Sigmoid colon (tissue), 7 donors: ENCODE measurements around the gene AHI1. TPM values are rescaled to one million over a fixed set of nuclear protein-coding genes. Genes with fewer than 3 reads are reported as not detected.

Source experiments
- DNase-seq: peaks from one replicate; pipeline ENCODE4 v3.0.0-alpha.2; 2019
- H3K27ac ChIP-seq, 4 donors: fragments of 200-600 bp; sonication (generic); one replicate each; pipeline ENCODE4 v1.5.1; 2016 to 2019; ENCODE audit warnings: mild to moderate bottlenecking in 1 of 4
- H3K27me3 ChIP-seq, 3 donors: fragments of 200-600 bp; sonication (generic); one replicate each; pipeline ENCODE4 v1.5.1; 2019; ENCODE audit warnings: mild to moderate bottlenecking in 1 of 3
- H3K36me3 ChIP-seq, 4 donors: fragments of 200-600 bp; sonication (generic); one replicate each; pipeline ENCODE4 v1.5.1; 2016 to 2019
- H3K4me1 ChIP-seq, 4 donors: fragments of 200-600 bp; sonication (generic); one replicate each; pipeline ENCODE4 v1.5.1; 2017 to 2019
- H3K4me3 ChIP-seq, 4 donors: fragments of 200-600 bp; sonication (generic); one replicate each; pipeline ENCODE4 v1.5.1; 2017 to 2019; ENCODE audit warnings: mild to moderate bottlenecking in 2 of 4, moderate library complexity in 1 of 4
- H3K9me3 ChIP-seq, 4 donors: fragments of 200-600 bp in 3 of 4; sonication (generic) in 3 of 4; one replicate each; pipeline versions ENCODE4 v1.5.1 to v1.6.1; 2013 to 2019
- EP300 ChIP-seq, 4 donors: sonication (generic); formaldehyde crosslinking; IDR thresholded peaks; one replicate each; pipeline ENCODE4 v1.6.1; 2017; ENCODE audit warnings: antibody characterized with exemption in 4 of 4
- POLR2A ChIP-seq, 2 donors: fragments of 450-650 bp; IDR thresholded peaks; one replicate each; pipeline ENCODE4 v1.6.1; 2016; ENCODE audit warnings: antibody characterized with exemption in 2 of 2, mild to moderate bottlenecking in 2 of 2, moderate library complexity in 2 of 2
- POLR2AphosphoS5 ChIP-seq, 4 donors: sonication (generic); formaldehyde crosslinking; IDR thresholded peaks; one replicate each; pipeline ENCODE4 v1.6.1; 2017; ENCODE audit warnings: antibody characterized with exemption in 4 of 4
- whole genome bisulfite sequencing, 2 donors: extraction: QIAGEN DNeasy Blood & Tissue Kit; methylation state at CpG; one replicate each; pipeline ENCODE4 v1.1.7; 2013; 5-methylcytosine and 5-hydroxymethylcytosine counted together
- intact Hi-C: fragments of 100-400 bp; cut with DNase I; formaldehyde crosslinking; loops from one replicate; pipeline ENCODE4 v1.15.1; 2023
- polyA plus RNA-seq, 3 donors: library from polyadenylated mRNA; stranded (reverse); fragments of 200-250 nt; gene quantifications; one replicate each; pipeline ENCODE4 v1.2.3, GENCODE V29; 2013
- total RNA-seq, 4 donors: library from RNA; depleted of rRNA; stranded (reverse); fragments of >200 nt; gene quantifications; one replicate each; pipeline ENCODE4 v1.1.0, GENCODE V29; 2016
- TF ChIP-seq, protein P1 (sequence below), 4 experiments: fragments of 450-650 bp in 3 of 4; fragments of 200-600 bp in 1 of 4; IDR thresholded peaks; one replicate each; pipeline ENCODE4 v1.5.1; 2016 to 2019; ENCODE audit warnings: antibody characterized with exemption in 4 of 4, mild to moderate bottlenecking in 3 of 4, moderate library complexity in 2 of 4
- donor health status: healthy with polysubstance abuse.
- donor health status: Bipolar disorder and iron deficiency.
- donor health status: healthy.

Gene AHI1
- total and polyA plus RNA-seq, 7 donors: 4.2 to 47.1 (median 25.8) TPM

DNA sequence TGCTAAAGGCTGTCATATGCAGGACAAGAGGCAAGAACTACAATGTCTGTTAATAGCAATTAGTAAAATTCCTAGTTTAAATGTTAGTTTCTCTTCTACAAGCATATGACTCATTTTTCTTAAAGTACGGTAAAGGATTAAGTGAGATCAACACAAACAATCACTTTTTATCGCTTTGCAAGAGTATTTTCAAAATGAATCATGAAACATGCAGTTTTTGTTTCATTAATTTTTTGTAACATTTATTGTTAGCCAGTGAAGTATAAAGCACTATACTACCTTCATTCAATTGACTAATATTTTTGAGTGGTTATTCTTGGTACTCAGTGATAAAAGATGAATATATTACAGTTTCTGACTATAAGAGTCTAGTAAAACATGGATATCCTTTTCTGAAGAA, 138.6 kb downstream of the AHI1 start:
- H3K4me1 ChIP-seq: no peaks in the 10 kb centered on the region
- H3K27me3 ChIP-seq: no peaks in the 10 kb centered on the region
- DNase-seq: no peak
- H3K9me3 ChIP-seq: no peaks in the 10 kb centered on the region
- no peak overlapping the region for H3K27ac ChIP-seq
- H3K36me3 ChIP-seq: peaks cover 0 to 11% (median 0%) of the 10 kb centered on the region in 4 donors
- no peak overlapping the region for H3K4me3 ChIP-seq
- TF ChIP-seq, protein P1, sequence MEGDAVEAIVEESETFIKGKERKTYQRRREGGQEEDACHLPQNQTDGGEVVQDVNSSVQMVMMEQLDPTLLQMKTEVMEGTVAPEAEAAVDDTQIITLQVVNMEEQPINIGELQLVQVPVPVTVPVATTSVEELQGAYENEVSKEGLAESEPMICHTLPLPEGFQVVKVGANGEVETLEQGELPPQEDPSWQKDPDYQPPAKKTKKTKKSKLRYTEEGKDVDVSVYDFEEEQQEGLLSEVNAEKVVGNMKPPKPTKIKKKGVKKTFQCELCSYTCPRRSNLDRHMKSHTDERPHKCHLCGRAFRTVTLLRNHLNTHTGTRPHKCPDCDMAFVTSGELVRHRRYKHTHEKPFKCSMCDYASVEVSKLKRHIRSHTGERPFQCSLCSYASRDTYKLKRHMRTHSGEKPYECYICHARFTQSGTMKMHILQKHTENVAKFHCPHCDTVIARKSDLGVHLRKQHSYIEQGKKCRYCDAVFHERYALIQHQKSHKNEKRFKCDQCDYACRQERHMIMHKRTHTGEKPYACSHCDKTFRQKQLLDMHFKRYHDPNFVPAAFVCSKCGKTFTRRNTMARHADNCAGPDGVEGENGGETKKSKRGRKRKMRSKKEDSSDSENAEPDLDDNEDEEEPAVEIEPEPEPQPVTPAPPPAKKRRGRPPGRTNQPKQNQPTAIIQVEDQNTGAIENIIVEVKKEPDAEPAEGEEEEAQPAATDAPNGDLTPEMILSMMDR (IDR thresholded peaks at IDR 0.05): no peak
- TF ChIP-seq POLR2AphosphoS5 (IDR thresholded peaks at IDR 0.05): no peak
- no peak for TF ChIP-seq POLR2A (IDR thresholded peaks at IDR 0.05)
- no peak for TF ChIP-seq EP300 (IDR thresholded peaks at IDR 0.05)
- 76 to 81% methylated on average over 2 of the region's 2 CpGs for WGBS, 2 donors
- intact Hi-C loops: no loop called here

DNA sequence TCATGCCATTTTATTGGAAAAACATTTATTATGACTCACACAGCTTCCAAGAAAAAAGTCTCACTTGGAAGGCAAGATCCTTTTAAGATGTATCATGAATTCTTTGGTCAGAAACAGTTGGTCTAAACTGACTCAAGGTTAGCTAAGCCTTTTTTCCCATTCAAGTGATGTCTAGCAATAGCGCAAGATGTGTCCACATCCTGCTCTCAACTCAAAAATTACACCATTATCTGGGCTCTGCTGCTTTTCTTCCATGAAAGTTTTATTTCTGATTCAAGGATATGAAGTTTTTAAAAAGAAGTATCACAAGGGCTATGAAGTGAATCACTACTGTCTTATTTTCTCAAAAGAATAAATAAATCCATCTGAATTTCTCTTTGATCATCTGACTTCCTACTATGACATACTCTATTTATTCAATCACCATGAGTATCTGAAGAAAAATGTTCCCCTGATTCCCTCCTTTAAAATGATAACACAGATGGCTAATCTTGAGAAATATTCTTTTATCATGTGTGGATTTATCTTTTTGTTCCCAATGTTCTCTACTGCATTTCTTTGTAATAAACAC, 139.2 kb downstream of the AHI1 start:
- no peak overlapping the region for H3K27ac ChIP-seq
- peaks cover 0 to 11% (median 0%) of the 10 kb centered on the region in 4 donors for H3K36me3 ChIP-seq
- no peaks in the 10 kb centered on the region for H3K9me3 ChIP-seq
- TF ChIP-seq, protein P1 (IDR thresholded peaks at IDR 0.05): no peak
- TF ChIP-seq POLR2AphosphoS5 (IDR thresholded peaks at IDR 0.05): no peak
- TF ChIP-seq POLR2A (IDR thresholded peaks at IDR 0.05): no peak
- TF ChIP-seq EP300 (IDR thresholded peaks at IDR 0.05): no peak
- no peak overlapping the region for H3K4me3 ChIP-seq
- H3K27me3 ChIP-seq: no peaks in the 10 kb centered on the region
- WGBS, 2 donors: 94 to 97% methylated on average over 1 of the region's 1 CpG
- H3K4me1 ChIP-seq: no peaks in the 10 kb centered on the region
- DNase-seq: no peak
- intact Hi-C loops: no loop called here

DNA sequence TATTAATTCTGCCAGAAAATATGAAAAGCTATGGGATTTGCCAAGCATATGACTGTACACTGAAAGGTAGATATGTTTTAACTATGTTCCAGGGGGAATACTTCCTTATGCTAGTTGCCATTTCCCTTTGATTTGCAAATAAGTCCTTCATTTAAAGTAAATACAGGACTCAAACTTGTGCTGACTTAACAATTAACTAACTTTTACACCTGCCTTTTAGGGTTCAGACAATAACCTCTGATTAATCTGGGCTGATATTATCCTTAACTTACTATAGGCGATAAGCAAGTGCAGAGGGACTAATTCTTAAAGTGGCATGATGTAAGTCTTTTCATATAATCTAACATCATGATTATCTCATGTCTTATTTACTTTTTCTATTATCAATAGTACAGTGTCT, 143.1 kb downstream of the AHI1 start:
- no peaks in the 10 kb centered on the region for H3K4me1 ChIP-seq
- WGBS, 2 donors: 21 to 74% methylated on average over 1 of the region's 1 CpG
- H3K36me3 ChIP-seq: peaks cover 0 to 11% (median 0%) of the 10 kb centered on the region in 4 donors
- DNase-seq: no peak
- TF ChIP-seq POLR2AphosphoS5 (IDR thresholded peaks at IDR 0.05): no peak
- TF ChIP-seq, protein P1 (IDR thresholded peaks at IDR 0.05): no peak
- no peak for TF ChIP-seq POLR2A (IDR thresholded peaks at IDR 0.05)
- no peak for TF ChIP-seq EP300 (IDR thresholded peaks at IDR 0.05)
- H3K27me3 ChIP-seq: no peaks in the 10 kb centered on the region
- H3K9me3 ChIP-seq: no peaks in the 10 kb centered on the region
- intact Hi-C loops: no loop called here
- no peak overlapping the region for H3K4me3 ChIP-seq
- H3K27ac ChIP-seq: no peak overlapping the region

DNA sequence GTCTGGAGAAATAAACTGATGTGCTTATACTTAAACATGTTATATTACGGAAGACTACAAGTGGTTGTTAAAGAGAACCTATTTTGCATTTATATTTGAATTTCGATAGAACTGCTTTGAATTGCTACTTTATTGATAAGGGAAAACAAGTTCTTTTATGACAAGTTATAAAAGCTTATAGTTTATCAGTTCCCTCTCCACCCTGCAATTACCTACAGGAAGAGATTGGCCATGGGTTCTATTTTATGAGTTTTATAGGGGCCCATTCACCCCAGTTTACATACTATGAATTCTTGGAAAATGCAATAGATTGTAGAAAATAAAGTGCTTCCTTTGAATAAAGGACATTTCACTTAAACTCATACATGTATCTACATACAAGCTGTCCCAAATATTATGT, 144.4 kb downstream of the AHI1 start:
- intact Hi-C loops: no loop called here
- H3K9me3 ChIP-seq: no peaks in the 10 kb centered on the region
- no peak overlapping the region for H3K27ac ChIP-seq
- H3K4me3 ChIP-seq: no peak overlapping the region
- 17 to 75% methylated on average over 2 of the region's 2 CpGs for WGBS, 2 donors
- TF ChIP-seq, protein P1 (IDR thresholded peaks at IDR 0.05): no peak
- TF ChIP-seq POLR2AphosphoS5 (IDR thresholded peaks at IDR 0.05) (no peak), POLR2A (IDR thresholded peaks at IDR 0.05) (no peak), EP300 (IDR thresholded peaks at IDR 0.05) (no peak)
- no peaks in the 10 kb centered on the region for H3K27me3 ChIP-seq
- H3K4me1 ChIP-seq: no peaks in the 10 kb centered on the region
- peaks cover 0 to 11% (median 0%) of the 10 kb centered on the region in 4 donors for H3K36me3 ChIP-seq
- DNase-seq: no peak

DNA sequence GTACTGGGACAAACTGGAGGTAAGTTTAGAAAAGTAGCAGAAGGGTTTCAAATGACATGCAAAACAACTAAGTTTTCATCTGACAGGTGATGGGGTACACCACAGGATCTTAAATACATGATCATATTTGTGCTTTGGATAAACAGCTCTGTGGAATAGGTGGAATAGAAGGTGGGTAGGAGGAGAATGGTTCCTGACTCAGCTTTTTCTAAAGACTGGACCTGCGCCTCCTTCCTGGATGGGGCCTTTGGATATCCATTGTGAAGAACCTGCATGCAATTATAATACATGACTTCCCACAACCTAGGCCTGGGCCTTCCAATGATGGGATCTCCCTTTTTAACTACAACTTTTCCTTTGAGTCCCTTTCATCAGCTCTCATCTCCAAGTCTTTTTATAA, 145.9 kb downstream of the AHI1 start:
- DNase-seq: no peak
- intact Hi-C loops: no loop called here
- peaks cover 0 to under 1% (median 0%) of the 10 kb centered on the region in 4 donors for H3K36me3 ChIP-seq
- no peaks in the 10 kb centered on the region for H3K27me3 ChIP-seq
- 97 to 100% methylated on average over 1 of the region's 1 CpG for WGBS, 2 donors
- TF ChIP-seq, protein P1 (IDR thresholded peaks at IDR 0.05): no peak
- TF ChIP-seq EP300 (IDR thresholded peaks at IDR 0.05): no peak
- no peak for TF ChIP-seq POLR2AphosphoS5 (IDR thresholded peaks at IDR 0.05)
- TF ChIP-seq POLR2A (IDR thresholded peaks at IDR 0.05): no peak
- H3K4me1 ChIP-seq: no peaks in the 10 kb centered on the region
- no peak overlapping the region for H3K27ac ChIP-seq
- H3K4me3 ChIP-seq: no peak overlapping the region
- no peaks in the 10 kb centered on the region for H3K9me3 ChIP-seq
